IPS-15b (cell line): ENCODE data around the gene NEK6.

Source experiments
- H3K27me3 ChIP-seq: one replicate; pipeline ENCODE4 v1.6.1; 2013; ENCODE audit warnings: low read length; ENCODE audit not compliant: control insufficient read depth, insufficient read depth
- H3K36me3 ChIP-seq: one replicate; pipeline ENCODE4 v1.6.1; 2013; ENCODE audit warnings: low read length; ENCODE audit not compliant: control insufficient read depth, insufficient read depth
- H3K4me1 ChIP-seq: one replicate; pipeline ENCODE4 v1.6.1; 2013; ENCODE audit warnings: mild to moderate bottlenecking, low read length; ENCODE audit not compliant: control insufficient read depth, insufficient read depth
- H3K4me3 ChIP-seq: one replicate; pipeline ENCODE4 v1.5.1; 2013; ENCODE audit warnings: low read depth, low read length
- H3K9ac ChIP-seq: one replicate; pipeline ENCODE4 v1.6.1; 2013; ENCODE audit warnings: low read depth, mild to moderate bottlenecking, low read length
- H3K9me3 ChIP-seq: one replicate; pipeline ENCODE4 v1.6.1; 2013; ENCODE audit warnings: mild to moderate bottlenecking, low read length; ENCODE audit not compliant: control insufficient read depth, insufficient read depth

The NEK6 gene

GRCh38 chr9:124359426-124359825 lies 101.7 kb downstream of the NEK6 start:
- Histone ChIP-seq H3K36me3 (peaks cover 10% of the 10 kb centered on the region), H3K4me1 (no peaks in the 10 kb centered on the region), H3K4me3 (no peak overlapping the region), H3K9ac (no peak overlapping the region), H3K27me3 (no peaks in the 10 kb centered on the region), H3K9me3 (no peaks in the 10 kb centered on the region)

- no peak overlapping the region for H3K4me3 ChIP-seq
- H3K36me3 ChIP-seq = peaks cover 6% of the 10 kb centered on the region
- H3K27me3 ChIP-seq = no peaks in the 10 kb centered on the region
- no peak overlapping the region for H3K9ac ChIP-seq
- no peaks in the 10 kb centered on the region for H3K9me3 ChIP-seq
- no peaks in the 10 kb centered on the region for H3K4me1 ChIP-seq
Measured at GRCh38 chr9:124359855-124360678, 102.3 kb downstream of the NEK6 start.

GRCh38 chr9:124361128-124361527 lies 103.4 kb downstream of the NEK6 start:
- Histone ChIP-seq H3K27me3 (no peaks in the 10 kb centered on the region), H3K4me1 (no peaks in the 10 kb centered on the region), H3K9me3 (no peaks in the 10 kb centered on the region), H3K9ac (no peak overlapping the region), H3K36me3 (no peaks in the 10 kb centered on the region), H3K4me3 (no peak overlapping the region)

GRCh38 chr9:124363326-124364096 lies 105.8 kb downstream of the NEK6 start:
- Histone ChIP-seq H3K4me3 (no peak overlapping the region), H3K4me1 (no peaks in the 10 kb centered on the region), H3K36me3 (no peaks in the 10 kb centered on the region), H3K9ac (no peak overlapping the region), H3K27me3 (no peaks in the 10 kb centered on the region), H3K9me3 (no peaks in the 10 kb centered on the region)

GRCh38 chr9:124364141-124364540 lies 106.4 kb downstream of the NEK6 start:
- Histone ChIP-seq H3K4me1 (no peaks in the 10 kb centered on the region), H3K9ac (no peak overlapping the region), H3K9me3 (no peaks in the 10 kb centered on the region), H3K36me3 (no peaks in the 10 kb centered on the region), H3K27me3 (no peaks in the 10 kb centered on the region), H3K4me3 (no peak overlapping the region)

- Histone ChIP-seq H3K9ac (no peak overlapping the region), H3K27me3 (no peaks in the 10 kb centered on the region), H3K36me3 (no peaks in the 10 kb centered on the region), H3K4me1 (no peaks in the 10 kb centered on the region), H3K9me3 (no peaks in the 10 kb centered on the region), H3K4me3 (no peak overlapping the region)
Measured at GRCh38 chr9:124365036-124365435, 107.3 kb downstream of the NEK6 start.

- Histone ChIP-seq H3K9me3 (no peaks in the 10 kb centered on the region), H3K9ac (no peak overlapping the region), H3K4me3 (no peak overlapping the region), H3K4me1 (peaks cover 8% of the 10 kb centered on the region), H3K36me3 (no peaks in the 10 kb centered on the region), H3K27me3 (no peaks in the 10 kb centered on the region)
Measured at GRCh38 chr9:124366476-124367220, 108.9 kb downstream of the NEK6 start.

GRCh38 chr9:124368692-124369091 lies 110.9 kb downstream of the NEK6 start:
- H3K9me3 ChIP-seq = no peaks in the 10 kb centered on the region
- no peaks in the 10 kb centered on the region for H3K27me3 ChIP-seq
- H3K4me3 ChIP-seq = no peak overlapping the region
- H3K4me1 ChIP-seq = peaks cover 12% of the 10 kb centered on the region
- H3K9ac ChIP-seq = no peak overlapping the region
- no peaks in the 10 kb centered on the region for H3K36me3 ChIP-seq

- H3K9ac ChIP-seq = peak overlapping the region; percentile 3
- no peak overlapping the region for H3K4me3 ChIP-seq
- no peaks in the 10 kb centered on the region for H3K9me3 ChIP-seq
- H3K27me3 ChIP-seq = no peaks in the 10 kb centered on the region
- H3K36me3 ChIP-seq = no peaks in the 10 kb centered on the region
- H3K4me1 ChIP-seq = peaks cover 12% of the 10 kb centered on the region
Measured at GRCh38 chr9:124369231-124369797, 111.6 kb downstream of the NEK6 start.

GRCh38 chr9:124370896-124371582 lies 113.3 kb downstream of the NEK6 start:
- Histone ChIP-seq H3K4me3 (no peak overlapping the region), H3K27me3 (no peaks in the 10 kb centered on the region), H3K4me1 (peaks cover 12% of the 10 kb centered on the region), H3K9me3 (no peaks in the 10 kb centered on the region), H3K9ac (no peak overlapping the region), H3K36me3 (no peaks in the 10 kb centered on the region)

- Histone ChIP-seq H3K9ac (no peak overlapping the region), H3K4me1 (peaks cover 12% of the 10 kb centered on the region), H3K36me3 (no peaks in the 10 kb centered on the region), H3K4me3 (no peak overlapping the region), H3K9me3 (no peaks in the 10 kb centered on the region), H3K27me3 (no peaks in the 10 kb centered on the region)
Measured at GRCh38 chr9:124372038-124372437, 114.3 kb downstream of the NEK6 start.
